ENCODE measurements around the gene PRUNE1.

DNA sequence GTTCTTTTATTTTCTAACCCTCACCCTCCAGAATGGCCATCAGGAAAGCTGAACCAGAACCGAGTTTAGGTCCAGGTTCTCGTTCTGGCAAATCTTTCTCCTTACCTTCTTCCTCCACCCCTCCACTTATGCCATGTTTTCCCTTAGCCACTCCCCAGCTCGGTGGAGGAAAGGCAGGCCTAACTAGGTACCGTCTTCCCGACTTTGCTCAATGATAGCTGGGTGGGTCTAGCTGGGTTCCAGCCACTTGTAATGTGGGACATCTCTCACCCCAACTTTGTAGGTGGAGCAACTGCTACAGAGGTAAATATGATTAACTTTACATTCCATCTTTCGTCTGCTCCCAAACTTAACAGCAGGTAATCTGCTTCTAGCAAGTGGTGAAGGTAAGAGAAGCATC is 28.8 kb downstream of the PRUNE1 start:
- TF ChIP-seq, protein P1, sequence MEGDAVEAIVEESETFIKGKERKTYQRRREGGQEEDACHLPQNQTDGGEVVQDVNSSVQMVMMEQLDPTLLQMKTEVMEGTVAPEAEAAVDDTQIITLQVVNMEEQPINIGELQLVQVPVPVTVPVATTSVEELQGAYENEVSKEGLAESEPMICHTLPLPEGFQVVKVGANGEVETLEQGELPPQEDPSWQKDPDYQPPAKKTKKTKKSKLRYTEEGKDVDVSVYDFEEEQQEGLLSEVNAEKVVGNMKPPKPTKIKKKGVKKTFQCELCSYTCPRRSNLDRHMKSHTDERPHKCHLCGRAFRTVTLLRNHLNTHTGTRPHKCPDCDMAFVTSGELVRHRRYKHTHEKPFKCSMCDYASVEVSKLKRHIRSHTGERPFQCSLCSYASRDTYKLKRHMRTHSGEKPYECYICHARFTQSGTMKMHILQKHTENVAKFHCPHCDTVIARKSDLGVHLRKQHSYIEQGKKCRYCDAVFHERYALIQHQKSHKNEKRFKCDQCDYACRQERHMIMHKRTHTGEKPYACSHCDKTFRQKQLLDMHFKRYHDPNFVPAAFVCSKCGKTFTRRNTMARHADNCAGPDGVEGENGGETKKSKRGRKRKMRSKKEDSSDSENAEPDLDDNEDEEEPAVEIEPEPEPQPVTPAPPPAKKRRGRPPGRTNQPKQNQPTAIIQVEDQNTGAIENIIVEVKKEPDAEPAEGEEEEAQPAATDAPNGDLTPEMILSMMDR (IDR thresholded peaks at IDR 0.05), result no peak
- no peak for TF ChIP-seq POLR2A (IDR thresholded peaks at IDR 0.05)
